ENCODE measurements around the gene INHBA. TPM values are rescaled to one million over a fixed set of nuclear protein-coding genes. Genes with fewer than 3 reads are reported as not detected.

Gene INHBA
- total and polyA plus RNA-seq, 9 of the 15 experiments (the other 6 are each of a cell fraction or from before 2014, with no cell fraction given) = 0.02 to 0.04 TPM; not detected in 7

DNA sequence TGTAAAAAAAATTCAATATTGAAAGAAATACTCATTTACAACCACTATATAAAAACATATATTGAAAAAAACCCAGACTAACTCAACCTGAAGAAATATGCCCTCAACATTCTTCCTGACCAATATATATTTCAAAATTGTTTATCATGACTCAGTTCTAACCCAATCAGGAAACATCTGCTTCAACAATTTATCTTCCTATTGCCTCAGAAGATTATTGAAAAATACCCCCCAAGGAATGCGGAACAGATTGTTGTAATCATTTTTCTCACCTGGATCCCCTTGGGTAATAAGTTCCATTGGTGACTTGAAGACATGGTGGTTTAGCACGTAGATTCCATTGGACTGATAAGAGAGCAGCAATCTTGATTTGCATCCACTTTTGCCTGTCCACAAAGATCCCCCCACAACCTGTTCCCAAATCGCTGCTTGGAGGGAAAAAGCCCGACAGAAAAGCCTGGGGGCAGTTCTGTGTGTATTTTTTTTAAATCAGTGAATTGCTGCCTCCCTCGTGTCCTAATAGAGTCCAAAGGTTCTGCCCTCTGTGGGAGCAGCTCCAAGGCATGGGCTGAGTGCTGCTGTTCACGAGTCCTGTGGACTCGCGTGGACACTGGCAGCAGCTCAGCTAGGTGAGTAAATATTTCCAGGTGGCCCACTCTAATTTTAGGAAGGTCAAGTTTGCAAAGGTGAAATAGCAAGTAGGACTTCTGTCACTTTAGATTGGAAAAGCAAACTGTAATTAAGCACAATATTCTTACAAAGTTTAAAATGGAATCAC is 5.9 kb upstream of the INHBA start (continued):
- TF ChIP-seq, protein P1, sequence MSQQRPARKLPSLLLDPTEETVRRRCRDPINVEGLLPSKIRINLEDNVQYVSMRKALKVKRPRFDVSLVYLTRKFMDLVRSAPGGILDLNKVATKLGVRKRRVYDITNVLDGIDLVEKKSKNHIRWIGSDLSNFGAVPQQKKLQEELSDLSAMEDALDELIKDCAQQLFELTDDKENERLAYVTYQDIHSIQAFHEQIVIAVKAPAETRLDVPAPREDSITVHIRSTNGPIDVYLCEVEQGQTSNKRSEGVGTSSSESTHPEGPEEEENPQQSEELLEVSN (IDR thresholded peaks at IDR 0.05; ENCODE audit: borderline replicate concordance in 1 of 2, extremely low read depth in 1 of 2, insufficient read depth in 1 of 2, insufficient read length in 1 of 2, low read depth in 1 of 2, low read length in 1 of 2, poor library complexity in 1 of 2, severe bottlenecking in 1 of 2) = no peak
- TF ChIP-seq ADNP (tag; IDR thresholded peaks at IDR 0.05) = no peak
- no peak for TF ChIP-seq ZFP36 (IDR thresholded peaks at IDR 0.05; ENCODE audit: low read depth, low read length, partially characterized antibody)
- TF ChIP-seq MBD2 (IDR thresholded peaks at IDR 0.05; ENCODE audit: borderline replicate concordance, low read depth) = no peak
- TF ChIP-seq ETV1 (tag; conservative IDR thresholded peaks at IDR 0.05; ENCODE audit: low read depth) = no peak

DNA sequence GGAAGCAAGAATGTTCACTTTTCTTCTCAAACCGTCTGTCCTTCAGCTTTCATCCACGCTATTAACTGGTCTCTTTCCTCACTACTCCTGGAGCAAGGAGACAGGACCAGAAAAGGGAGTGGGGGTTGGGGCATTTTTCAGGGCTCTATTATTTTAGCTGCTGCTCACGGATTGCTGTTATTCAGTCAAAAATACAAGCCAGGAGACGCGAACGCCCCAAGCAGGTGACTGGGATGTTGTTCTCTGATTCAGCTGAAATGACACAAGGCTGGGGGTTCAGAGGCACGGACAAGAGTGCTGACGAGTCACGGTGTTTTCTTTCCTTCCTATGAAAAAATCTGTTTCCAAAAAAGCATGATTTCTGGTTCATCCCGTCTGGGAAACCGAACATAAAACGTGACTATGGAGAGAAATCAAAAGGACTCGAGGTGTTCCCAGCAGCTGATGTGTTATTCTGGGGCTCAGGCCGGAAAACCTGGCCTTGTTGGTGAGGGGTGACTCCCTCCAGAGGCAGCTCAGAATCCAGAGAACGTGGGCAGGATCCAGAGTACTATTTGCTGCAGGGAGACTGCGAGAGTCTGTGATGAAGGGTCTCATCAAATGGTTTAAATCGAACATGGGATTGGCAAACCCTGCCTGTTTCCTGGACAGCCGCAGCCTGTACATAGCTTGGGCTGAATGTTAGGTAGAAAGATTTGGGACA is 3.5 kb upstream of the INHBA start:
- Histone ChIP-seq H3K4me2 (ENCODE audit: insufficient read depth, low read length) (no peak overlapping the region), H3K4me3 (no peak overlapping the region), H3K9me1 (ENCODE audit: control insufficient read depth, insufficient read depth, low read length) (no peaks in the 10 kb centered on the region), H3K79me2 (ENCODE audit: control insufficient read depth, insufficient read depth, low read length) (no peaks in the 10 kb centered on the region), H2AFZ (ENCODE audit: low read depth, low read length) (no peak overlapping the region), H3K4me1 (replicated peaks in 1 of 2; ENCODE audit: control insufficient read depth in 2 of 2, insufficient read depth in 2 of 2, low read length in 2 of 2) (peaks cover 0 to 7% of the 10 kb centered on the region in 2 experiments; a peak in 1 of 5 replicates), H4K20me1 (replicated peaks; ENCODE audit: control insufficient read depth, insufficient read depth, low read length) (no peaks in the 10 kb centered on the region), H3K9ac (ENCODE audit: insufficient read depth in 1 of 2, low read depth in 2 of 2, low read length in 2 of 2) (no peak overlapping the region), H3K9me3 (replicated peaks; ENCODE audit: control insufficient read depth, insufficient read depth, low read depth, low read length) (no peaks in the 10 kb centered on the region), H3K27ac (ENCODE audit: extremely low read depth, low read depth, low read length) (no peak overlapping the region), H3K36me3 (ENCODE audit: control insufficient read depth, insufficient read depth, low read length) (no peaks in the 10 kb centered on the region), H3K27me3 (ENCODE audit: control insufficient read depth in 2 of 2, insufficient read depth in 2 of 2, low read length in 2 of 2) (peaks cover 0 to 5% of the 10 kb centered on the region in 2 experiments; a peak in 1 of 5 replicates)
- FAIRE-seq = no peak
- no peak for DNase-seq (ENCODE audit: extremely low read depth in 1 of 4, low spot score in 3 of 4)
- no TSS peak for BruUV-seq (replicated peaks)
- intact Hi-C loops (cut with micrococcal nuclease) (no loop called here), in situ Hi-C loops (cut with MboI) (no loop called here)
- ATAC-seq = no peak
- CTCF ChIA-PET (ENCODE audit: low intra/inter-chr PET ratio) = no interaction called here
- POLR2A ChIA-PET = no interaction called here
- WGBS (ENCODE audit: insufficient coverage, low coverage, missing lambda C conversion rate) = 0% methylated on average over 18 of the region's 18 CpGs
- TF ChIP-seq ESRRB (CRISPR knock-in tag; IDR thresholded peaks at IDR 0.05; ENCODE audit: borderline replicate concordance) (no peak), SPI1 (IDR thresholded peaks at IDR 0.05; ENCODE audit: borderline replicate concordance, low read depth, low read length) (no peak), POU5F1 (IDR thresholded peaks at IDR 0.05; ENCODE audit: borderline replicate concordance, low read depth, low read length, partially characterized antibody) (no peak), ZNF23 (CRISPR knock-in tag; IDR thresholded peaks at IDR 0.05) (no peak), CHD1 (IDR thresholded peaks at IDR 0.05; ENCODE audit: low read length) (no peak), ZKSCAN1 (IDR thresholded peaks at IDR 0.05; ENCODE audit: low read depth, low read length) (no peak), PHF20 (IDR thresholded peaks at IDR 0.05; ENCODE audit: partially characterized antibody) (no peak), ZNF282 (CRISPR knock-in tag; IDR thresholded peaks at IDR 0.05) (no peak)
- TF ChIP-seq, protein P2, sequence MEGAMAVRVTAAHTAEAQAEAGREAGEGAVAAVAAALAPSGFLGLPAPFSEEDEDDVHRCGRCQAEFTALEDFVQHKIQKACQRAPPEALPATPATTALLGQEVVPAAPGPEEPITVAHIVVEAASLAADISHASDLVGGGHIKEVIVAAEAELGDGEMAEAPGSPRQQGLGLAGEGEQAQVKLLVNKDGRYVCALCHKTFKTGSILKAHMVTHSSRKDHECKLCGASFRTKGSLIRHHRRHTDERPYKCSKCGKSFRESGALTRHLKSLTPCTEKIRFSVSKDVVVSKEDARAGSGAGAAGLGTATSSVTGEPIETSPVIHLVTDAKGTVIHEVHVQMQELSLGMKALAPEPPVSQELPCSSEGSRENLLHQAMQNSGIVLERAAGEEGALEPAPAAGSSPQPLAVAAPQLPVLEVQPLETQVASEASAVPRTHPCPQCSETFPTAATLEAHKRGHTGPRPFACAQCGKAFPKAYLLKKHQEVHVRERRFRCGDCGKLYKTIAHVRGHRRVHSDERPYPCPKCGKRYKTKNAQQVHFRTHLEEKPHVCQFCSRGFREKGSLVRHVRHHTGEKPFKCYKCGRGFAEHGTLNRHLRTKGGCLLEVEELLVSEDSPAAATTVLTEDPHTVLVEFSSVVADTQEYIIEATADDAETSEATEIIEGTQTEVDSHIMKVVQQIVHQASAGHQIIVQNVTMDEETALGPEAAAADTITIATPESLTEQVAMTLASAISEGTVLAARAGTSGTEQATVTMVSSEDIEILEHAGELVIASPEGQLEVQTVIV (CRISPR knock-in tag; IDR thresholded peaks at IDR 0.05; ENCODE audit: borderline replicate concordance) = no peak
